Measurements from ENCODE around the gene FAM47E. TPM values are rescaled to one million over a fixed set of nuclear protein-coding genes. Genes with fewer than 3 reads are reported as not detected.

The FAM47E gene
- total and polyA plus RNA-seq, 2 of the 13 experiments (the other 11 are each of a cell fraction or from before 2014, with no cell fraction given) = 0.33 to 0.66 TPM

- Histone ChIP-seq H3K36me3 (replicated peaks in 1 of 2; ENCODE audit: control insufficient read depth in 1 of 2, insufficient read depth in 2 of 2, low read length in 2 of 2) (no peaks in the 10 kb centered on the region), H3K4me1 (ENCODE audit: insufficient read depth, low read length) (no peaks in the 10 kb centered on the region), H2AFZ (ENCODE audit: low read length) (no peak overlapping the region), H3K27me3 (ENCODE audit: control insufficient read depth in 1 of 2, insufficient read depth in 2 of 2, low read length in 2 of 2) (no peaks in the 10 kb centered on the region), H3K4me3 (replicated peaks in 1 of 3; ENCODE audit: insufficient read depth in 1 of 3, low read depth in 2 of 3, low read length in 3 of 3) (no peak overlapping the region), H3K27ac (ENCODE audit: extremely low read length, insufficient read depth, low read length) (no peak overlapping the region), H3K9me3 (ENCODE audit: low read length) (peaks cover 19% of the 10 kb centered on the region), H3K4me2 (ENCODE audit: low read depth, low read length) (no peak overlapping the region), H3K9ac (ENCODE audit: insufficient read depth, low read depth, low read length) (no peak overlapping the region), H3K79me2 (ENCODE audit: insufficient read depth, low read length) (no peaks in the 10 kb centered on the region), H4K20me1 (ENCODE audit: insufficient read depth, low read length) (no peaks in the 10 kb centered on the region)
- FAIRE-seq (no peak), ATAC-seq (no peak), DNase-seq (ENCODE audit: low spot score) (no peak)
- TF ChIP-seq EEA1 (CRISPR knock-in tag; IDR thresholded peaks at IDR 0.05; ENCODE audit: borderline replicate concordance) = no peak
- TF ChIP-seq CREB1 (IDR thresholded peaks at IDR 0.05) = 0 out of 2 replicates have a peak, but pooled peaks have one; percentile 25
- TF ChIP-seq CREB1 (CRISPR knock-in tag; IDR thresholded peaks at IDR 0.05) = no peak
- no peak for TF ChIP-seq KDM2A (CRISPR knock-in tag; IDR thresholded peaks at IDR 0.05; ENCODE audit: borderline replicate concordance, low read depth)
- TF ChIP-seq SRSF1 (optimal IDR thresholded peaks at IDR 0.05; ENCODE audit: low read depth, low read length) = no peak
- peak; percentile 76 for TF ChIP-seq ATF7 (IDR thresholded peaks at IDR 0.05)
- TF ChIP-seq ATF7 (CRISPR knock-in tag; IDR thresholded peaks at IDR 0.05) = no peak
- no peak for TF ChIP-seq IRF9 (CRISPR knock-in tag; IDR thresholded peaks at IDR 0.05; ENCODE audit: borderline replicate concordance)
- no peak for TF ChIP-seq NR2C2 (CRISPR knock-in tag; IDR thresholded peaks at IDR 0.05; ENCODE audit: borderline replicate concordance)
- no peak for TF ChIP-seq IKZF1 (IDR thresholded peaks at IDR 0.05)
- intact Hi-C loops (cut with micrococcal nuclease; ENCODE audit: unreplicated experiment) = no loop called here
- in situ Hi-C loops (cut with HindIII; ENCODE audit: extremely low pct_ligation_motif_present, low pct_unique_long_range_greater_than_20kb) = no loop called here
- ChIA-PET POLR2A (no interaction called here), CTCF (ENCODE audit: low intra/inter-chr PET ratio, low total read pairs) (no interaction called here)
- no TSS peak for BruUV-seq (replicated peaks)
These were observed 73.6 kb downstream of the FAM47E start for GRCh38 chr4:76325072-76325471.

GRCh38 chr4:76326515-76326914, 75.0 kb downstream of the FAM47E start:
- no peak for DNase-seq (ENCODE audit: low spot score)
- in situ Hi-C loops (cut with HindIII; ENCODE audit: extremely low pct_ligation_motif_present, low pct_unique_long_range_greater_than_20kb) (no loop called here), intact Hi-C loops (cut with micrococcal nuclease; ENCODE audit: unreplicated experiment) (no loop called here)
- ATAC-seq = no peak
- ChIA-PET CTCF (ENCODE audit: low intra/inter-chr PET ratio, low total read pairs) (no interaction called here), POLR2A (no interaction called here)
- Histone ChIP-seq H4K20me1 (ENCODE audit: insufficient read depth, low read length) (no peaks in the 10 kb centered on the region), H3K36me3 (replicated peaks in 1 of 2; ENCODE audit: control insufficient read depth in 1 of 2, insufficient read depth in 2 of 2, low read length in 2 of 2) (no peaks in the 10 kb centered on the region), H3K9ac (ENCODE audit: insufficient read depth, low read depth, low read length) (no peak overlapping the region), H3K27ac (ENCODE audit: extremely low read length, insufficient read depth, low read length) (no peak overlapping the region), H3K4me3 (replicated peaks in 1 of 3; ENCODE audit: insufficient read depth in 1 of 3, low read depth in 2 of 3, low read length in 3 of 3) (no peak overlapping the region), H2AFZ (ENCODE audit: low read length) (no peak overlapping the region), H3K27me3 (ENCODE audit: control insufficient read depth in 1 of 2, insufficient read depth in 2 of 2, low read length in 2 of 2) (no peaks in the 10 kb centered on the region), H3K9me3 (ENCODE audit: low read length) (peaks cover 19% of the 10 kb centered on the region), H3K4me1 (ENCODE audit: insufficient read depth, low read length) (no peaks in the 10 kb centered on the region), H3K4me2 (ENCODE audit: low read depth, low read length) (no peak overlapping the region), H3K79me2 (ENCODE audit: insufficient read depth, low read length) (no peaks in the 10 kb centered on the region)
- TF ChIP-seq ZBTB1 (CRISPR knock-in tag; IDR thresholded peaks at IDR 0.05; ENCODE audit: borderline replicate concordance) = no peak
- TF ChIP-seq MAFK (conservative IDR thresholded peaks at IDR 0.05 in 1 of 2, IDR thresholded peaks at IDR 0.05 in 1 of 2; ENCODE audit: low read length in 2 of 2) = peak in 1 of 2 experiments; percentile 16; a peak in 1 of 4 replicates
- TF ChIP-seq NR2F6 (IDR thresholded peaks at IDR 0.05) = no peak
- TF ChIP-seq NR2F6 (CRISPR knock-in tag; IDR thresholded peaks at IDR 0.05) = no peak
- no peak for TF ChIP-seq LBX2 (CRISPR knock-in tag; IDR thresholded peaks at IDR 0.05; ENCODE audit: borderline replicate concordance)
- no peak for TF ChIP-seq ZNF160 (CRISPR knock-in tag; IDR thresholded peaks at IDR 0.05)
- peak; percentile 98 for TF ChIP-seq ZNF317 (CRISPR knock-in tag; IDR thresholded peaks at IDR 0.05)
- FAIRE-seq = no peak
- BruUV-seq (replicated peaks) = no TSS peak
